ENCODE results near the gene GPC3. TPM values are rescaled to one million over a fixed set of nuclear protein-coding genes. Genes with fewer than 3 reads are reported as not detected.

The GPC3 gene
- total and polyA plus RNA-seq, 2 experiments from 2014 or later, result 36.8 to 60.1 TPM

DNA sequence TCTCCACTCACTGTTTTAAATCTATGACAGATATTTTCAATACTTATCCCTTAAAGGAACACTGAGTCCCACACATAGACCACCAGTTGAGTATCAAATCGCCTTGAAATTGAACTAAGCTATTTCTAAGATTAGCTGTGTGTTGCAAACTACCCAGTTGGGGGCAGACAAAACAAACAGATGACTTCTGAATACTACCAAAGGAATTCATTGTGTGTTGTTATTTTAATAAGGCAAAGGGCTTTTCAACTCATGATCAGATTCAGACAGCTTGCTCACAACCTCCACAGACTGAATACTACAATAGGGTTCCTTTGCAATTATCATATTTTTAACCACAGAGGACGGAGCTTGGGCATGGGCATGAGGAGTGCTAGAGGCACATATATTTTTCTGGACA is 287.1 kb downstream of the GPC3 start:
- Histone ChIP-seq H3K4me1 (ENCODE audit: insufficient read depth) (peaks cover 42% of the 10 kb centered on the region), H3K9me2 (ENCODE audit: insufficient read depth) (no peaks in the 10 kb centered on the region), H3K4me2 (peak overlapping the region; percentile 62), H3K27ac (ENCODE audit: low read depth) (0 out of 2 replicates have a peak overlapping the region, but pooled peaks have one; percentile 67), H3K79me2 (replicated peaks; ENCODE audit: insufficient read depth) (no peaks in the 10 kb centered on the region), H4K20me1 (replicated peaks; ENCODE audit: insufficient read depth) (no peaks in the 10 kb centered on the region), H2AFZ (no peak overlapping the region), H3K27me3 (ENCODE audit: insufficient read depth) (no peaks in the 10 kb centered on the region), H3K4me3 (no peak overlapping the region), H3F3A (replicated peaks; ENCODE audit: low read depth) (no peaks in the 10 kb centered on the region), H3K36me3 (ENCODE audit: insufficient read depth) (no peaks in the 10 kb centered on the region)
- Mint-ChIP-seq H3K4me3 (no peak overlapping the region), H3K27me3 (ENCODE audit: insufficient read depth, low read depth, poor library complexity) (peaks cover 6% of the 10 kb centered on the region), H3K36me3 (ENCODE audit: low read depth) (peaks cover 4% of the 10 kb centered on the region), H3K9me3 (no peaks in the 10 kb centered on the region), H3K27ac (no peak overlapping the region), H3K4me1 (peaks cover 30% of the 10 kb centered on the region)
- ATAC-seq, result peak; percentile 54
- TF ChIP-seq CREB1 (CRISPR knock-in tag; IDR thresholded peaks at IDR 0.05; ENCODE audit: low read depth) (no peak), ZNF331 (CRISPR knock-in tag; IDR thresholded peaks at IDR 0.05; ENCODE audit: low read depth) (no peak), POLR2AphosphoS5 (IDR thresholded peaks at IDR 0.05; ENCODE audit: low read depth) (no peak)
- TF ChIP-seq, protein P1, sequence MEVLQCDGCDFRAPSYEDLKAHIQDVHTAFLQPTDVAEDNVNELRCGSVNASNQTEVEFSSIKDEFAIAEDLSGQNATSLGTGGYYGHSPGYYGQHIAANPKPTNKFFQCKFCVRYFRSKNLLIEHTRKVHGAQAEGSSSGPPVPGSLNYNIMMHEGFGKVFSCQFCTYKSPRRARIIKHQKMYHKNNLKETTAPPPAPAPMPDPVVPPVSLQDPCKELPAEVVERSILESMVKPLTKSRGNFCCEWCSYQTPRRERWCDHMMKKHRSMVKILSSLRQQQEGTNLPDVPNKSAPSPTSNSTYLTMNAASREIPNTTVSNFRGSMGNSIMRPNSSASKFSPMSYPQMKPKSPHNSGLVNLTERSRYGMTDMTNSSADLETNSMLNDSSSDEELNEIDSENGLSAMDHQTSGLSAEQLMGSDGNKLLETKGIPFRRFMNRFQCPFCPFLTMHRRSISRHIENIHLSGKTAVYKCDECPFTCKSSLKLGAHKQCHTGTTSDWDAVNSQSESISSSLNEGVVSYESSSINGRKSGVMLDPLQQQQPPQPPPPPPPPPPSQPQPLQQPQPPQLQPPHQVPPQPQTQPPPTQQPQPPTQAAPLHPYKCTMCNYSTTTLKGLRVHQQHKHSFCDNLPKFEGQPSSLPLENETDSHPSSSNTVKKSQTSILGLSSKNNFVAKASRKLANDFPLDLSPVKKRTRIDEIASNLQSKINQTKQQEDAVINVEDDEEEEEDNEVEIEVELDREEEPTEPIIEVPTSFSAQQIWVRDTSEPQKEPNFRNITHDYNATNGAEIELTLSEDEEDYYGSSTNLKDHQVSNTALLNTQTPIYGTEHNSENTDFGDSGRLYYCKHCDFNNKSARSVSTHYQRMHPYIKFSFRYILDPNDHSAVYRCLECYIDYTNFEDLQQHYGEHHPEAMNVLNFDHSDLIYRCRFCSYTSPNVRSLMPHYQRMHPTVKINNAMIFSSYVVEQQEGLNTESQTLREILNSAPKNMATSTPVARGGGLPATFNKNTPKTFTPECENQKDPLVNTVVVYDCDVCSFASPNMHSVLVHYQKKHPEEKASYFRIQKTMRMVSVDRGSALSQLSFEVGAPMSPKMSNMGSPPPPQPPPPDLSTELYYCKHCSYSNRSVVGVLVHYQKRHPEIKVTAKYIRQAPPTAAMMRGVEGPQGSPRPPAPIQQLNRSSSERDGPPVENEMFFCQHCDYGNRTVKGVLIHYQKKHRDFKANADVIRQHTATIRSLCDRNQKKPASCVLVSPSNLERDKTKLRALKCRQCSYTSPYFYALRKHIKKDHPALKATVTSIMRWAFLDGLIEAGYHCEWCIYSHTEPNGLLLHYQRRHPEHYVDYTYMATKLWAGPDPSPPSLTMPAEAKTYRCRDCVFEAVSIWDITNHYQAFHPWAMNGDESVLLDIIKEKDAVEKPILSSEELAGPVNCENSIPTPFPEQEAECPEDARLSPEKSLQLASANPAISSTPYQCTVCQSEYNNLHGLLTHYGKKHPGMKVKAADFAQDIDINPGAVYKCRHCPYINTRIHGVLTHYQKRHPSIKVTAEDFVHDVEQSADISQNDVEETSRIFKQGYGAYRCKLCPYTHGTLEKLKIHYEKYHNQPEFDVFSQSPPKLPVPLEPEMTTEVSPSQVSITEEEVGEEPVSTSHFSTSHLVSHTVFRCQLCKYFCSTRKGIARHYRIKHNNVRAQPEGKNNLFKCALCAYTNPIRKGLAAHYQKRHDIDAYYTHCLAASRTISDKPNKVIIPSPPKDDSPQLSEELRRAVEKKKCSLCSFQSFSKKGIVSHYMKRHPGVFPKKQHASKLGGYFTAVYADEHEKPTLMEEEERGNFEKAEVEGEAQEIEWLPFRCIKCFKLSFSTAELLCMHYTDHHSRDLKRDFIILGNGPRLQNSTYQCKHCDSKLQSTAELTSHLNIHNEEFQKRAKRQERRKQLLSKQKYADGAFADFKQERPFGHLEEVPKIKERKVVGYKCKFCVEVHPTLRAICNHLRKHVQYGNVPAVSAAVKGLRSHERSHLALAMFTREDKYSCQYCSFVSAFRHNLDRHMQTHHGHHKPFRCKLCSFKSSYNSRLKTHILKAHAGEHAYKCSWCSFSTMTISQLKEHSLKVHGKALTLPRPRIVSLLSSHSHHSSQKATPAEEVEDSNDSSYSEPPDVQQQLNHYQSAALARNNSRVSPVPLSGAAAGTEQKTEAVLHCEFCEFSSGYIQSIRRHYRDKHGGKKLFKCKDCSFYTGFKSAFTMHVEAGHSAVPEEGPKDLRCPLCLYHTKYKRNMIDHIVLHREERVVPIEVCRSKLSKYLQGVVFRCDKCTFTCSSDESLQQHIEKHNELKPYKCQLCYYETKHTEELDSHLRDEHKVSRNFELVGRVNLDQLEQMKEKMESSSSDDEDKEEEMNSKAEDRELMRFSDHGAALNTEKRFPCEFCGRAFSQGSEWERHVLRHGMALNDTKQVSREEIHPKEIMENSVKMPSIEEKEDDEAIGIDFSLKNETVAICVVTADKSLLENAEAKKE (CRISPR knock-in tag; IDR thresholded peaks at IDR 0.05), result no peak
- TF ChIP-seq, protein P2, sequence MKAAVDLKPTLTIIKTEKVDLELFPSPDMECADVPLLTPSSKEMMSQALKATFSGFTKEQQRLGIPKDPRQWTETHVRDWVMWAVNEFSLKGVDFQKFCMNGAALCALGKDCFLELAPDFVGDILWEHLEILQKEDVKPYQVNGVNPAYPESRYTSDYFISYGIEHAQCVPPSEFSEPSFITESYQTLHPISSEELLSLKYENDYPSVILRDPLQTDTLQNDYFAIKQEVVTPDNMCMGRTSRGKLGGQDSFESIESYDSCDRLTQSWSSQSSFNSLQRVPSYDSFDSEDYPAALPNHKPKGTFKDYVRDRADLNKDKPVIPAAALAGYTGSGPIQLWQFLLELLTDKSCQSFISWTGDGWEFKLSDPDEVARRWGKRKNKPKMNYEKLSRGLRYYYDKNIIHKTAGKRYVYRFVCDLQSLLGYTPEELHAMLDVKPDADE (IDR thresholded peaks at IDR 0.05), result no peak
- TF ChIP-seq, protein P3, sequence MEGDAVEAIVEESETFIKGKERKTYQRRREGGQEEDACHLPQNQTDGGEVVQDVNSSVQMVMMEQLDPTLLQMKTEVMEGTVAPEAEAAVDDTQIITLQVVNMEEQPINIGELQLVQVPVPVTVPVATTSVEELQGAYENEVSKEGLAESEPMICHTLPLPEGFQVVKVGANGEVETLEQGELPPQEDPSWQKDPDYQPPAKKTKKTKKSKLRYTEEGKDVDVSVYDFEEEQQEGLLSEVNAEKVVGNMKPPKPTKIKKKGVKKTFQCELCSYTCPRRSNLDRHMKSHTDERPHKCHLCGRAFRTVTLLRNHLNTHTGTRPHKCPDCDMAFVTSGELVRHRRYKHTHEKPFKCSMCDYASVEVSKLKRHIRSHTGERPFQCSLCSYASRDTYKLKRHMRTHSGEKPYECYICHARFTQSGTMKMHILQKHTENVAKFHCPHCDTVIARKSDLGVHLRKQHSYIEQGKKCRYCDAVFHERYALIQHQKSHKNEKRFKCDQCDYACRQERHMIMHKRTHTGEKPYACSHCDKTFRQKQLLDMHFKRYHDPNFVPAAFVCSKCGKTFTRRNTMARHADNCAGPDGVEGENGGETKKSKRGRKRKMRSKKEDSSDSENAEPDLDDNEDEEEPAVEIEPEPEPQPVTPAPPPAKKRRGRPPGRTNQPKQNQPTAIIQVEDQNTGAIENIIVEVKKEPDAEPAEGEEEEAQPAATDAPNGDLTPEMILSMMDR (conservative IDR thresholded peaks at IDR 0.05; ENCODE audit: low read depth in 2 of 2), result peak; percentile 26 to 28; a peak in 2 of 4 replicates
- peak; percentile 29 for DNase-seq (ENCODE audit: low spot score)

Data from GM23338 (cell line).